ENCODE results near the gene HEXD.

The HEXD gene

DNA sequence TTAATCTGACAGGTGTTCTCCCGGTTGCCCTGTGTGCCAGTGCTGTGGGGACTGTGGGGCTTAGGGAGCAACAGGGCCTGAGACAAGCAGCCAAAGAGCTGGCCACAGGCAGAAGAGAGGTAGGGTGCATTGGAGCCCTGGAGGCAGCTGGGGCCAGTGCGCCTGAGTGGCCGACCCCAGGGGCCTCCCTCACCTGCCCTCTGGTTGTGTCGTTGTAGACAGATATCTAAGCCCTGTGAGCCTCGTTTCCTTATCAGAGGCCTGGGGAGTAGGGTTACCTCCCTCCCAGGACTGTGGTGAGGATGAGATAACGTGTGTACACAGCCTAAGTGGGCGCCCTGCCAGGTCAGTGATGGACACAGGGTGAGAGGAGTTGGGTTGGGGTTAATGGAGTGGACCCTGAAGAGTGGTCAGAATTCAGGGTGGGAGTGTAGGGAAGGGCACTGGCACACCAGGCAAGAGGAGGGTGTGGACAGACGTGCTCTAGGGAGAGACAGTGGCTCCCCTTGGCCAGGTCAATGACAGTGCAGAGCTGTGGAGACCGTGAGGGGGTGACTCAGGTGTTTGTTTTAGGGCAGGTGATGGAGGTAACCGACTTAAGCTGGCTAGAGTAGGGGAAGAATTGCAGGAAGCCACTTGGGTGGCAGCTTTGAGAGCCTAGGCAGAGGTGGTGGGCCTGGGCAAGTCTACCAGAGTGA lies 43.8 kb downstream of the HEXD start:
- H3K27me3 ChIP-seq (ENCODE audit: control insufficient read depth, insufficient read depth, low read length), result no peaks in the 10 kb centered on the region
- no peak for DNase-seq (ENCODE audit: low read depth, low spot score)
- H3K36me3 ChIP-seq (ENCODE audit: control insufficient read depth, insufficient read depth, low read length), result peaks cover 18% of the 10 kb centered on the region; the same call in 1 of the 2 replicates
- H3K4me3 ChIP-seq (ENCODE audit: low read length), result no peak overlapping the region
- WGBS (ENCODE audit: insufficient coverage, insufficient read length), result no CpG with 5 or more reads among the region's 10 CpGs
- no peak overlapping the region for H3K27ac ChIP-seq (ENCODE audit: low read length)
- H3K4me1 ChIP-seq (ENCODE audit: control insufficient read depth, insufficient read depth, low read length), result 0 out of 2 replicates have a peak, but pooled peaks cover 1% of the 10 kb centered on the region
- H3K9me3 ChIP-seq (ENCODE audit: control insufficient read depth, insufficient read depth, low read length), result no peaks in the 10 kb centered on the region

- H3K9me3 ChIP-seq (ENCODE audit: control insufficient read depth, insufficient read depth, low read length), result no peaks in the 10 kb centered on the region
- H3K27ac ChIP-seq (ENCODE audit: low read length), result no peak overlapping the region
- H3K4me3 ChIP-seq (ENCODE audit: low read length), result no peak overlapping the region
- H3K4me1 ChIP-seq (ENCODE audit: control insufficient read depth, insufficient read depth, low read length), result no peaks in the 10 kb centered on the region
- WGBS (ENCODE audit: insufficient coverage, insufficient read length), result no CpG with 5 or more reads among the region's 6 CpGs
- DNase-seq (ENCODE audit: low read depth, low spot score), result no peak
- no peaks in the 10 kb centered on the region for H3K27me3 ChIP-seq (ENCODE audit: control insufficient read depth, insufficient read depth, low read length)
- H3K36me3 ChIP-seq (ENCODE audit: control insufficient read depth, insufficient read depth, low read length), result peaks cover 18% of the 10 kb centered on the region; the same call in 1 of the 2 replicates
Observed at GRCh38 chr17:82463391-82463790, 45.2 kb downstream of the HEXD start.

DNA sequence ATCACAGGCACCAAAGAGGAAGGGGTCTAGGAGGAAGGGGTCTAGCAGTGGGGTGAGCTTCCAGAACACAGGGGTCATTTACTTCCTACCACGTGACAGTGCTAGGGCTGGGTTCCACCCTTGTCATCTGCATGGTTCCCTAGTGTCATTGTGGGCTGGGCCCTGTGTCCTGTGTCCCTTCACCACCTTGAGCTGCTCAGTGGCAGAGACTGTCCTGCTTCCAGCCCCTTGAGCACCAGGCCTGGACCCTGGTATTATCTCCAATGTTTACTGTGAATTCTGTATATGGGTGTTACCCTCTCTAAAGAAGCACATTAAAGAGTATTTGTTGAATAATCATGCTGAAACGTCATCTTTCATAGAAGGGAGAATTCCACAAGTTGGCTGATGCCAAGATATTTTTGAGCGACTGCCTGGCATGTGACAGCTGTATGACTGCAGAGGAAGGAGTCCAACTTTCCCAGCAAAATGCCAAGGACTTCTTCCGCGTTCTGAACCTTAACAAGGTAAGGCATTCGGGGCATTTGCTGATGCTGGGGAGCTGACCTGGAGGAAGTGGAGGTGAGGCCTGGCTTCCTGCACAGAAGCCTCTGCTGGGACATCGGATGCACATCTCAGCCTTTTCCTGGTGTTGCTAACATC lies 45.9 kb downstream of the HEXD start:
- no CpG with 5 or more reads among the region's 7 CpGs for WGBS (ENCODE audit: insufficient coverage, insufficient read length)
- Histone ChIP-seq H3K27ac (ENCODE audit: low read length) (no peak overlapping the region), H3K9me3 (ENCODE audit: control insufficient read depth, insufficient read depth, low read length) (no peaks in the 10 kb centered on the region), H3K4me1 (ENCODE audit: control insufficient read depth, insufficient read depth, low read length) (no peaks in the 10 kb centered on the region), H3K36me3 (ENCODE audit: control insufficient read depth, insufficient read depth, low read length) (peaks cover 20% of the 10 kb centered on the region; the same call in 1 of the 2 replicates), H3K4me3 (ENCODE audit: low read length) (no peak overlapping the region), H3K27me3 (ENCODE audit: control insufficient read depth, insufficient read depth, low read length) (no peaks in the 10 kb centered on the region)
- DNase-seq (ENCODE audit: low read depth, low spot score), result no peak

GRCh38 chr17:82464567-82464929 lies 46.4 kb downstream of the HEXD start:
- H3K27ac ChIP-seq (ENCODE audit: low read length), result no peak overlapping the region
- no peaks in the 10 kb centered on the region for H3K27me3 ChIP-seq (ENCODE audit: control insufficient read depth, insufficient read depth, low read length)
- DNase-seq (ENCODE audit: low read depth, low spot score), result no peak
- no peaks in the 10 kb centered on the region for H3K9me3 ChIP-seq (ENCODE audit: control insufficient read depth, insufficient read depth, low read length)
- no peak overlapping the region for H3K4me3 ChIP-seq (ENCODE audit: low read length)
- no CpG with 5 or more reads among the region's 11 CpGs for WGBS (ENCODE audit: insufficient coverage, insufficient read length)
- no peaks in the 10 kb centered on the region for H3K4me1 ChIP-seq (ENCODE audit: control insufficient read depth, insufficient read depth, low read length)
- H3K36me3 ChIP-seq (ENCODE audit: control insufficient read depth, insufficient read depth, low read length), result peaks cover 20% of the 10 kb centered on the region; the same call in 1 of the 2 replicates

DNA sequence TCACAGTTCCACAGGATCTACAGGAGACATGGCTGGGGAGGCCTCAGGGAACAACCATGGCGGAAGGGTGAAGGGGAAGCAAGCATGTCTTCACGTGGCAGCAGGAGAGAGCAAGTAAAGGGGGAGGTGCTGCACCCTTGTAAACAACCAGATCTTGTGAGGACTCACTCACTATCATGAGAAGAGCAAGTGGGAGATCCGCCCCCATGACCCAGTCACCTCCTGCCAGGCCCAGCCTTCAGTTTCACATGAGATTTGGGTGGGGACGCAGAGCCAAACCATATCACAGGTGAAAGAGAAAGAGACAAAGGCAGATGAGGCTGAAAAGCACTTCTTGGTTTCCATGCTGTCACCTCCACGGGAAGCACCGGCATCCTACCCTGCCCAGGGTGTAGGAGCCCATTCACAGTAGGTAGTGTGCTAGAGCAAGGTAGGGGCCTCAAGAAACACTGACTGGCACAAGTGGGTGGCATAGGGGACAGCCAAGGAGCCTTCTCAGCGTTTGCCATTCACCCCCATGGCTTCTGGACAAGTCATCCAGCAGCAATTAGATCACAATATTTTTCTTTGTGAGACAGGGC lies 47.0 kb downstream of the HEXD start:
- no peak overlapping the region for H3K27ac ChIP-seq (ENCODE audit: low read length)

GRCh38 chr17:82468692-82469091 lies 50.5 kb downstream of the HEXD start:
- no peak overlapping the region for H3K27ac ChIP-seq (ENCODE audit: low read length)
- H3K27me3 ChIP-seq (ENCODE audit: control insufficient read depth, insufficient read depth, low read length), result no peaks in the 10 kb centered on the region
- WGBS (ENCODE audit: insufficient coverage, insufficient read length), result no CpG with 5 or more reads among the region's 7 CpGs
- no peak for DNase-seq (ENCODE audit: low read depth, low spot score)
- peaks cover 20% of the 10 kb centered on the region for H3K36me3 ChIP-seq (ENCODE audit: control insufficient read depth, insufficient read depth, low read length)
- H3K9me3 ChIP-seq (ENCODE audit: control insufficient read depth, insufficient read depth, low read length), result no peaks in the 10 kb centered on the region
- H3K4me3 ChIP-seq (ENCODE audit: low read length), result no peak overlapping the region
- no peaks in the 10 kb centered on the region for H3K4me1 ChIP-seq (ENCODE audit: control insufficient read depth, insufficient read depth, low read length)

More for the DNA sequence above, 47.0 kb downstream of the HEXD start:
- Histone ChIP-seq H3K27me3 (ENCODE audit: control insufficient read depth, insufficient read depth, low read length) (no peaks in the 10 kb centered on the region), H3K4me3 (ENCODE audit: low read length) (no peak overlapping the region), H3K9me3 (ENCODE audit: control insufficient read depth, insufficient read depth, low read length) (no peaks in the 10 kb centered on the region), H3K4me1 (ENCODE audit: control insufficient read depth, insufficient read depth, low read length) (no peaks in the 10 kb centered on the region), H3K36me3 (ENCODE audit: control insufficient read depth, insufficient read depth, low read length) (peaks cover 20% of the 10 kb centered on the region; the same call in 1 of the 2 replicates)
- WGBS (ENCODE audit: insufficient coverage, insufficient read length), result no CpG with 5 or more reads among the region's 7 CpGs
- no peak for DNase-seq (ENCODE audit: low read depth, low spot score)

DNA sequence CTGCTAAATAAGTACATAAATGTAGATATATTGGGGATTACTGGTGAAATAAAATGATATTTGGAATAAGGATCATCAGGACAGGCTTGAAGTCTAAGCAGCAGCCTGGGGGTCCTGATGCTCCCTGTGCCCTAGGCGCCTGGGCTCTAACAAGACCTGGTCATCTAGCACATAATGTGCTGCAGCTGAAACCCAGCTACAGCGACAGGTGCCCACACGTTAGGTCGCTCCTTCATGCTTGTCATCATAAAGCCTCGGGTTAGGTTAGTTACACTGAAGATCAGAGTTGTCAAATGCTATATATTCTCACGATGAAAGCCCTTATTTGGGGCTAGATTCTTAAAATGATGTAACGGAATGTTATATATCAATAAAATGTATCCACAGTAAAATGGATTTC lies 51.9 kb downstream of the HEXD start:
- H3K4me3 ChIP-seq (ENCODE audit: low read length), result no peak overlapping the region
- no peak for DNase-seq (ENCODE audit: low read depth, low spot score)
- H3K27ac ChIP-seq (ENCODE audit: low read length), result no peak overlapping the region
- no CpG with 5 or more reads among the region's 7 CpGs for whole genome bisulfite sequencing (ENCODE audit: insufficient coverage, insufficient read length)
- H3K4me1 ChIP-seq (ENCODE audit: control insufficient read depth, insufficient read depth, low read length), result no peaks in the 10 kb centered on the region
- peaks cover 14% of the 10 kb centered on the region for H3K36me3 ChIP-seq (ENCODE audit: control insufficient read depth, insufficient read depth, low read length)
- no peaks in the 10 kb centered on the region for H3K9me3 ChIP-seq (ENCODE audit: control insufficient read depth, insufficient read depth, low read length)
- H3K27me3 ChIP-seq (ENCODE audit: control insufficient read depth, insufficient read depth, low read length), result no peaks in the 10 kb centered on the region

GRCh38 chr17:82474223-82475010 lies 56.3 kb downstream of the HEXD start:
- Histone ChIP-seq H3K27ac (ENCODE audit: low read length) (no peak overlapping the region), H3K36me3 (ENCODE audit: control insufficient read depth, insufficient read depth, low read length) (peaks cover 11% of the 10 kb centered on the region), H3K4me1 (ENCODE audit: control insufficient read depth, insufficient read depth, low read length) (no peaks in the 10 kb centered on the region), H3K9me3 (ENCODE audit: control insufficient read depth, insufficient read depth, low read length) (no peaks in the 10 kb centered on the region), H3K27me3 (ENCODE audit: control insufficient read depth, insufficient read depth, low read length) (no peaks in the 10 kb centered on the region), H3K4me3 (ENCODE audit: low read length) (no peak overlapping the region)
- no CpG with 5 or more reads among the region's 11 CpGs for WGBS (ENCODE audit: insufficient coverage, insufficient read length)
- DNase-seq (ENCODE audit: low read depth, low spot score), result no peak

- no peak overlapping the region for H3K4me3 ChIP-seq (ENCODE audit: low read length)
- no peaks in the 10 kb centered on the region for H3K9me3 ChIP-seq (ENCODE audit: control insufficient read depth, insufficient read depth, low read length)
- no peak overlapping the region for H3K27ac ChIP-seq (ENCODE audit: low read length)
- H3K27me3 ChIP-seq (ENCODE audit: control insufficient read depth, insufficient read depth, low read length), result no peaks in the 10 kb centered on the region
- no CpG with 5 or more reads among the region's 8 CpGs for WGBS (ENCODE audit: insufficient coverage, insufficient read length)
- no peak for DNase-seq (ENCODE audit: low read depth, low spot score)
- no peaks in the 10 kb centered on the region for H3K4me1 ChIP-seq (ENCODE audit: control insufficient read depth, insufficient read depth, low read length)
- H3K36me3 ChIP-seq (ENCODE audit: control insufficient read depth, insufficient read depth, low read length), result peaks cover 17% of the 10 kb centered on the region
Observed at GRCh38 chr17:82475458-82475857, 57.3 kb downstream of the HEXD start.

- Histone ChIP-seq H3K9me3 (ENCODE audit: control insufficient read depth, insufficient read depth, low read length) (no peaks in the 10 kb centered on the region), H3K27ac (ENCODE audit: low read length) (no peak overlapping the region), H3K4me3 (ENCODE audit: low read length) (no peak overlapping the region), H3K4me1 (ENCODE audit: control insufficient read depth, insufficient read depth, low read length) (no peaks in the 10 kb centered on the region), H3K36me3 (ENCODE audit: control insufficient read depth, insufficient read depth, low read length) (peaks cover 13% of the 10 kb centered on the region), H3K27me3 (ENCODE audit: control insufficient read depth, insufficient read depth, low read length) (no peaks in the 10 kb centered on the region)
- no peak for DNase-seq (ENCODE audit: low read depth, low spot score)
- WGBS (ENCODE audit: insufficient coverage, insufficient read length), result no CpG with 5 or more reads among the region's 8 CpGs
Observed at GRCh38 chr17:82477934-82478333, 59.8 kb downstream of the HEXD start.
